Liver (tissue), 9 donors: ENCODE results near the gene TMEM178B. TPM values are rescaled to one million over a fixed set of nuclear protein-coding genes. Genes with fewer than 3 reads are reported as not detected.

Experiments used
- DNase-seq: peaks from one replicate; pipeline ENCODE4 v3.0.0-alpha.2; 2017; ENCODE audit warnings: low spot score
- H3K27ac ChIP-seq, 2 donors: one replicate each; pipeline ENCODE4 v1.7.0; 2013; ENCODE audit warnings: inconsistent platforms in 2 of 2, low read length in 2 of 2, control low read depth in 1 of 2, low read depth in 1 of 2, mild to moderate bottlenecking in 1 of 2
- H3K27me3 ChIP-seq, 4 donors: one replicate each; pipeline versions ENCODE4 v1.6.1 to v1.7.0; 2013; ENCODE audit warnings: low read length in 3 of 4, inconsistent platforms in 1 of 4, mild to moderate bottlenecking in 1 of 4, moderate library complexity in 1 of 4; ENCODE audit not compliant: control insufficient read depth in 4 of 4, insufficient read depth in 4 of 4
- H3K36me3 ChIP-seq, 4 donors: one replicate each; pipeline versions ENCODE4 v1.6.1 to v1.7.0; 2013; ENCODE audit warnings: low read length in 3 of 4, mild to moderate bottlenecking in 3 of 4, low read depth in 1 of 4, moderate library complexity in 1 of 4; ENCODE audit not compliant: control insufficient read depth in 4 of 4, insufficient read depth in 3 of 4
- H3K4me1 ChIP-seq, 4 donors: one replicate each; pipeline versions ENCODE4 v1.6.1 to v1.7.0; 2013; ENCODE audit warnings: low read length in 3 of 4, mild to moderate bottlenecking in 3 of 4, moderate library complexity in 1 of 4; ENCODE audit not compliant: control insufficient read depth in 4 of 4, insufficient read depth in 4 of 4
- H3K4me3 ChIP-seq, 3 donors: one replicate each; pipeline versions ENCODE4 v1.6.1 to v1.7.0; 2013; ENCODE audit warnings: low read length in 3 of 3, control low read depth in 1 of 3, low read depth in 1 of 3, mild to moderate bottlenecking in 1 of 3
- H3K9ac ChIP-seq, 2 donors: one replicate each; pipeline ENCODE4 v1.7.0; 2013; ENCODE audit warnings: low read length in 2 of 2, mild to moderate bottlenecking in 2 of 2, moderate library complexity in 2 of 2, control low read depth in 1 of 2, low read depth in 1 of 2
- H3K9me3 ChIP-seq, 4 donors: one replicate each; pipeline versions ENCODE4 v1.6.1 to v1.7.0; 2013; ENCODE audit warnings: low read length in 3 of 4; ENCODE audit not compliant: control insufficient read depth in 4 of 4
- EGR1 ChIP-seq, 2 donors: IDR thresholded peaks; 2 replicates each; pipeline ENCODE4 v1.6.1; 2016 to 2018; ENCODE audit warnings: antibody characterized with exemption in 2 of 2, low read depth in 2 of 2
- FOXA1 ChIP-seq: IDR thresholded peaks from 2 replicates; pipeline ENCODE4 v1.6.1; 2016; ENCODE audit warnings: antibody characterized with exemption
- GABPA ChIP-seq, 2 donors: IDR thresholded peaks in 1 of 2; conservative IDR thresholded peaks in 1 of 2; 2 replicates each; pipeline ENCODE4 v1.6.1; 2016; ENCODE audit warnings: antibody characterized with exemption in 2 of 2, mild to moderate bottlenecking in 1 of 2, moderate library complexity in 1 of 2
- HNF4A ChIP-seq, 2 donors: conservative IDR thresholded peaks; 2 replicates each; pipeline ENCODE4 v1.6.1; 2016; ENCODE audit warnings: antibody characterized with exemption in 2 of 2, mild to moderate bottlenecking in 2 of 2
- HNF4G ChIP-seq: IDR thresholded peaks from 2 replicates; pipeline ENCODE4 v1.6.1; 2016; ENCODE audit warnings: antibody characterized with exemption
- JUND ChIP-seq, 2 donors: IDR thresholded peaks; 2 replicates each; pipeline ENCODE4 v1.6.1; 2016; ENCODE audit warnings: antibody characterized with exemption in 2 of 2
- NR2F2 ChIP-seq: IDR thresholded peaks from 2 replicates; pipeline ENCODE4 v1.6.1; 2016; ENCODE audit warnings: antibody characterized with exemption
- RAD21 ChIP-seq, 2 donors: IDR thresholded peaks; 2 replicates each; pipeline ENCODE4 v1.6.1; 2016; ENCODE audit warnings: antibody characterized with exemption in 2 of 2, mild to moderate bottlenecking in 2 of 2
- RXRA ChIP-seq, 2 donors: IDR thresholded peaks; 2 replicates each; pipeline ENCODE4 v1.6.1; 2017 to 2018; ENCODE audit warnings: antibody characterized with exemption in 2 of 2, mild to moderate bottlenecking in 1 of 2
- SP1 ChIP-seq: IDR thresholded peaks from 2 replicates; pipeline ENCODE4 v1.6.1; 2018; ENCODE audit warnings: antibody characterized with exemption, mild to moderate bottlenecking
- TAF1 ChIP-seq: conservative IDR thresholded peaks from 2 replicates; pipeline ENCODE4 v1.6.1; 2016; ENCODE audit warnings: antibody characterized with exemption, mild to moderate bottlenecking
- WGBS: extraction: QIAGEN DNeasy Blood & Tissue Kit; methylation state at CpG from one replicate; pipeline ENCODE4 v1.1.7; 2013; 5-methylcytosine and 5-hydroxymethylcytosine counted together
- polyA plus RNA-seq, 2 donors: library from polyadenylated mRNA; stranded (reverse) in 1 of 2; unstranded in 1 of 2; fragments of 200-250 nt in 1 of 2; fragments of >200 nt in 1 of 2; fragmentation: Nextera tagmentation in 1 of 2; extraction: Ambion mirVana in 1 of 2; gene quantifications; one replicate each; pipeline versions ENCODE4 v1.2.1 to v1.2.3, GENCODE V29; 2013 to 2015
- total RNA-seq, 2 donors: library from RNA; depleted of rRNA; stranded (reverse); fragments of >200 nt; gene quantifications; one replicate each; pipeline ENCODE4 v1.2.3, GENCODE V29; 2014
- TF ChIP-seq, protein P1 (sequence below): IDR thresholded peaks from 2 replicates; pipeline ENCODE4 v1.6.1; 2016; ENCODE audit warnings: antibody characterized with exemption, mild to moderate bottlenecking
- TF ChIP-seq, protein P2 (sequence below): IDR thresholded peaks from 2 replicates; pipeline ENCODE4 v1.6.1; 2016; ENCODE audit warnings: antibody characterized with exemption
- TF ChIP-seq, protein P3 (sequence below): IDR thresholded peaks from 2 replicates; pipeline ENCODE4 v1.6.1; 2016; ENCODE audit warnings: antibody characterized with exemption
- TF ChIP-seq, protein P4 (sequence below): IDR thresholded peaks from 2 replicates; pipeline ENCODE4 v1.6.1; 2016; ENCODE audit warnings: antibody characterized with exemption
- donor health status: healthy.
- donor health status: healthy.
- donor health status: healthy.
- donor health status: healthy.
- donor health status: healthy.

The TMEM178B gene
- total and polyA plus RNA-seq, 4 donors: under 0.01 to 0.02 (median under 0.01) TPM; not detected in 1

DNA sequence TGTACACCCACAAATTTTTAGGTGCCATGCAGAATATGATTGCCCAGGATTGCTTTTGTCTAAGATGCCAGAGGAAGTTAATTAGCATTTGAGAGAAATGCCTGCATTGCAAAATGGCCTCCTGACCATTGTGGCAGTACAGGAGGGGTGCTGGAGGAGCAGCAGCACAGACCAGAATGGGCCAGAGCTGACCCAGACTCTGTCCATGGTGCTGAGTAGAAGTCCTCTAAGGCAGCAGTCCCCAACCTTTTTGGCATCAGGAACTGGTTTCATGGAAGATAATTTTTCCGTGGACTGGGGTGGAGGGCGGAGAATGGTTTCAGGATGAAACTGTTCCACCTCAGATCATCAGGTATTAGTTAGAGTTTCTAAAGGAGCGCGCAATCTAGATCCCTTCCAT is 259.6 kb downstream of the TMEM178B start:
- Histone ChIP-seq H3K4me1 (no peaks in the 10 kb centered on the region), H3K9ac (no peak overlapping the region), H3K9me3 (peaks cover 0 to 2% (median 0%) of the 10 kb centered on the region in 4 donors), H3K27ac (no peak overlapping the region), H3K4me3 (no peak overlapping the region), H3K27me3 (no peaks in the 10 kb centered on the region), H3K36me3 (no peaks in the 10 kb centered on the region)
- 83% methylated on average over 4 of the region's 4 CpGs for WGBS
- TF ChIP-seq, protein P1, sequence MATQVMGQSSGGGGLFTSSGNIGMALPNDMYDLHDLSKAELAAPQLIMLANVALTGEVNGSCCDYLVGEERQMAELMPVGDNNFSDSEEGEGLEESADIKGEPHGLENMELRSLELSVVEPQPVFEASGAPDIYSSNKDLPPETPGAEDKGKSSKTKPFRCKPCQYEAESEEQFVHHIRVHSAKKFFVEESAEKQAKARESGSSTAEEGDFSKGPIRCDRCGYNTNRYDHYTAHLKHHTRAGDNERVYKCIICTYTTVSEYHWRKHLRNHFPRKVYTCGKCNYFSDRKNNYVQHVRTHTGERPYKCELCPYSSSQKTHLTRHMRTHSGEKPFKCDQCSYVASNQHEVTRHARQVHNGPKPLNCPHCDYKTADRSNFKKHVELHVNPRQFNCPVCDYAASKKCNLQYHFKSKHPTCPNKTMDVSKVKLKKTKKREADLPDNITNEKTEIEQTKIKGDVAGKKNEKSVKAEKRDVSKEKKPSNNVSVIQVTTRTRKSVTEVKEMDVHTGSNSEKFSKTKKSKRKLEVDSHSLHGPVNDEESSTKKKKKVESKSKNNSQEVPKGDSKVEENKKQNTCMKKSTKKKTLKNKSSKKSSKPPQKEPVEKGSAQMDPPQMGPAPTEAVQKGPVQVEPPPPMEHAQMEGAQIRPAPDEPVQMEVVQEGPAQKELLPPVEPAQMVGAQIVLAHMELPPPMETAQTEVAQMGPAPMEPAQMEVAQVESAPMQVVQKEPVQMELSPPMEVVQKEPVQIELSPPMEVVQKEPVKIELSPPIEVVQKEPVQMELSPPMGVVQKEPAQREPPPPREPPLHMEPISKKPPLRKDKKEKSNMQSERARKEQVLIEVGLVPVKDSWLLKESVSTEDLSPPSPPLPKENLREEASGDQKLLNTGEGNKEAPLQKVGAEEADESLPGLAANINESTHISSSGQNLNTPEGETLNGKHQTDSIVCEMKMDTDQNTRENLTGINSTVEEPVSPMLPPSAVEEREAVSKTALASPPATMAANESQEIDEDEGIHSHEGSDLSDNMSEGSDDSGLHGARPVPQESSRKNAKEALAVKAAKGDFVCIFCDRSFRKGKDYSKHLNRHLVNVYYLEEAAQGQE: peak; percentile 97
- no peak for TF ChIP-seq EGR1 (IDR thresholded peaks at IDR 0.05; ENCODE audit: low read depth in 2 of 2)
- TF ChIP-seq GABPA (IDR thresholded peaks at IDR 0.05 in 1 of 2, conservative IDR thresholded peaks at IDR 0.05 in 1 of 2): no peak
- TF ChIP-seq, protein P2, sequence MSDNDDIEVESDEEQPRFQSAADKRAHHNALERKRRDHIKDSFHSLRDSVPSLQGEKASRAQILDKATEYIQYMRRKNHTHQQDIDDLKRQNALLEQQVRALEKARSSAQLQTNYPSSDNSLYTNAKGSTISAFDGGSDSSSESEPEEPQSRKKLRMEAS: no peak
- TF ChIP-seq JUND (IDR thresholded peaks at IDR 0.05): no peak
- TF ChIP-seq NR2F2: no peak
- DNase-seq: no peak

DNA sequence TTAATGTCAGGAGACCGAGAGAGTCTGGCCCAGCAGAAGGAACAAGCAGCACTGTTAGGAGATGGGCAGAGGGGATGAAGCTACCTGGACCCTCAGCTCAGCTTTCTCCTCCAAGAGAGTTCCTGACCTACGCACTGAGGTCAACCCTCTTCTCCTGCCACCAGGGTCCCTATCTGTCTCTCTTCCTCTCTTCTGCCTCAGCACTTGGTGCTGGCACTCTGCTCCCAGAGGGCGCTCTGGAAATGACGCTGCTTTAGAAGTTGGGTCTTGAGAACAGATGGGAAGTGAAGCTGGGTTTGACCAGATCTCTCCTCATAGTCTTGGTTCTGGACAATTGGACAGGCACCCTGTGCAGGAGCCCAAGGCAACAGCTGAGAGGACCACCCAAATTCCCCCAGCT is 261.3 kb downstream of the TMEM178B start:
- Histone ChIP-seq H3K9ac (no peak overlapping the region), H3K4me3 (no peak overlapping the region), H3K9me3 (peaks cover 0 to 2% (median 0%) of the 10 kb centered on the region in 4 donors), H3K4me1 (no peaks in the 10 kb centered on the region), H3K27ac (no peak overlapping the region), H3K27me3 (no peaks in the 10 kb centered on the region), H3K36me3 (no peaks in the 10 kb centered on the region)
- TF ChIP-seq, protein P2: no peak
- TF ChIP-seq NR2F2 (no peak), HNF4G (no peak), EGR1 (IDR thresholded peaks at IDR 0.05; ENCODE audit: low read depth in 2 of 2) (no peak), RXRA (IDR thresholded peaks at IDR 0.05) (no peak)
- WGBS: 84% methylated on average over 4 of the region's 4 CpGs
- DNase-seq: no peak

DNA sequence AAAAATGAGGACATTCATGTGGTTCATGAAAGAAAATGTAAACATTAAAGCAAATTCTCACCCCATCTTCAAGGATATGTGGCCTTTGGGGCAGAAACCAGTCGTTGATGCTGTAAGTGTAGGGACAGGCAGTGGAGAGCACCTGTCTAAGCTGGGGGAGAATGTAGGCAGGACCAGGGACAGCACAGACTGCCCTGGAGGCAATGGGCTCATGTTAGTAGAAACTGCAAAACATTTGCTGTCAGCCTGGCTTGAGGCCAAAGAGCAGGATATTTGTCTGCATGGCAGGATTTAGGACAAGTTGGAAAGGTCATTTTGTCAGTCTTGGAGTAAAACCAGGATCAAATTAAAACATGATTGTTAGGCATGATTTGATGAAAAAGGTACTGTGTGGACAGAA is 265.7 kb downstream of the TMEM178B start:
- Histone ChIP-seq H3K36me3 (no peaks in the 10 kb centered on the region), H3K9me3 (peaks cover 0 to 2% (median 0%) of the 10 kb centered on the region in 4 donors), H3K4me1 (no peaks in the 10 kb centered on the region), H3K27ac (no peak overlapping the region), H3K9ac (no peak overlapping the region), H3K27me3 (peaks cover 0 to 4% (median 0%) of the 10 kb centered on the region in 4 donors), H3K4me3 (no peak overlapping the region)
- DNase-seq: no peak
- WGBS: 45% methylated on average over 1 of the region's 1 CpG
- TF ChIP-seq, protein P3, sequence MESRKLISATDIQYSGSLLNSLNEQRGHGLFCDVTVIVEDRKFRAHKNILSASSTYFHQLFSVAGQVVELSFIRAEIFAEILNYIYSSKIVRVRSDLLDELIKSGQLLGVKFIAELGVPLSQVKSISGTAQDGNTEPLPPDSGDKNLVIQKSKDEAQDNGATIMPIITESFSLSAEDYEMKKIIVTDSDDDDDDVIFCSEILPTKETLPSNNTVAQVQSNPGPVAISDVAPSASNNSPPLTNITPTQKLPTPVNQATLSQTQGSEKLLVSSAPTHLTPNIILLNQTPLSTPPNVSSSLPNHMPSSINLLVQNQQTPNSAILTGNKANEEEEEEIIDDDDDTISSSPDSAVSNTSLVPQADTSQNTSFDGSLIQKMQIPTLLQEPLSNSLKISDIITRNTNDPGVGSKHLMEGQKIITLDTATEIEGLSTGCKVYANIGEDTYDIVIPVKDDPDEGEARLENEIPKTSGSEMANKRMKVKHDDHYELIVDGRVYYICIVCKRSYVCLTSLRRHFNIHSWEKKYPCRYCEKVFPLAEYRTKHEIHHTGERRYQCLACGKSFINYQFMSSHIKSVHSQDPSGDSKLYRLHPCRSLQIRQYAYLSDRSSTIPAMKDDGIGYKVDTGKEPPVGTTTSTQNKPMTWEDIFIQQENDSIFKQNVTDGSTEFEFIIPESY: no peak
- TF ChIP-seq SP1 (no peak), RXRA (IDR thresholded peaks at IDR 0.05) (no peak), NR2F2 (no peak), RAD21 (IDR thresholded peaks at IDR 0.05) (no peak), EGR1 (IDR thresholded peaks at IDR 0.05; ENCODE audit: low read depth in 2 of 2) (no peak), JUND (IDR thresholded peaks at IDR 0.05) (no peak), HNF4A (conservative IDR thresholded peaks at IDR 0.05) (no peak), FOXA1 (no peak), TAF1 (no peak)
- TF ChIP-seq, protein P4, sequence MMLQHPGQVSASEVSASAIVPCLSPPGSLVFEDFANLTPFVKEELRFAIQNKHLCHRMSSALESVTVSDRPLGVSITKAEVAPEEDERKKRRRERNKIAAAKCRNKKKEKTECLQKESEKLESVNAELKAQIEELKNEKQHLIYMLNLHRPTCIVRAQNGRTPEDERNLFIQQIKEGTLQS: no peak
- TF ChIP-seq, protein P1: no peak
- TF ChIP-seq, protein P2: no peak
